H1 (cell line): ENCODE measurements around the gene ATP1A3. TPM values are rescaled to one million over a fixed set of nuclear protein-coding genes. Genes with fewer than 3 reads are reported as not detected.

Source experiments
- CTCF ChIA-PET: fragments of 300-600 bp; sonication (Branson Sonifier 250); formaldehyde crosslinking; loops from one replicate; lab custom pipeline; 2021; ENCODE audit not compliant: partially characterized antibody; lab: Charles Lee
- POLR2A ChIA-PET: fragments of 300-600 bp; sonication (Branson Sonifier 250); formaldehyde crosslinking; loops from one replicate; lab custom pipeline; 2021; ENCODE audit warnings: inconsistent platforms; ENCODE audit not compliant: partially characterized antibody; lab: Charles Lee
- DNase-seq, 2 experiments: peaks; one replicate each; pipeline versions ENCODE4 v3.0.0 to v3.0.0-alpha.2; 2010 to 2022; ENCODE audit warnings: low spot score in 2 of 2, low read depth in 1 of 2, mixed read lengths in 1 of 2
- FAIRE-seq: peaks from 2 replicates; lab custom pipeline; 2011; peaks lifted over from hg19 to GRCh38; lab: Jason Lieb, UNC
- H2AFZ ChIP-seq: 2 replicates; pipeline ENCODE4 v1.8.1; 2012; ENCODE audit warnings: low read length, inconsistent platforms
- H2AK5ac ChIP-seq: 2 replicates; pipeline ENCODE4 v1.6.1; 2013; ENCODE audit warnings: low read depth, low read length
- H2BK120ac ChIP-seq: replicated peaks from 2 replicates; pipeline ENCODE3; 2013; ENCODE audit warnings: low read depth, low read length, inconsistent platforms
- H2BK12ac ChIP-seq: 2 replicates; pipeline ENCODE4 v1.6.1; 2013; ENCODE audit warnings: low read depth, low read length
- H2BK15ac ChIP-seq: 2 replicates; pipeline ENCODE4 v1.6.1; 2013; ENCODE audit warnings: low read length
- H2BK20ac ChIP-seq: 2 replicates; pipeline ENCODE4 v1.6.1; 2013; ENCODE audit warnings: low read length
- H2BK5ac ChIP-seq: 2 replicates; pipeline ENCODE4 v1.6.1; 2013; ENCODE audit warnings: low read depth, low read length
- H3K14ac ChIP-seq: 2 replicates; pipeline ENCODE4 v1.6.1; 2013; ENCODE audit warnings: inconsistent platforms; ENCODE audit not compliant: insufficient read length
- H3K18ac ChIP-seq: 2 replicates; pipeline ENCODE4 v1.6.1; 2013; ENCODE audit warnings: low read length; ENCODE audit errors: extremely low read depth
- H3K23ac ChIP-seq: 2 replicates; pipeline ENCODE4 v1.6.1; 2013; ENCODE audit warnings: inconsistent platforms; ENCODE audit not compliant: insufficient read length
- H3K23me2 ChIP-seq: 2 replicates; pipeline ENCODE4 v1.6.1; 2013; ENCODE audit warnings: low read depth, low read length
- H3K27ac ChIP-seq: 2 replicates; pipeline ENCODE4 v1.6.1; 2011; ENCODE audit warnings: low read depth, low read length, inconsistent platforms
- H3K27me3 ChIP-seq, 4 experiments: replicated peaks in 1 of 4; 1 replicate in 1 of 4; 2 replicates in 3 of 4; pipeline versions ENCODE4 v1.6.1 to v1.8.1; 2011 to 2013; ENCODE audit warnings: low read length in 3 of 4, mild to moderate bottlenecking in 3 of 4, inconsistent platforms in 2 of 4, mixed read lengths in 2 of 4, moderate library complexity in 1 of 4; ENCODE audit not compliant: control insufficient read depth in 3 of 4, insufficient read depth in 3 of 4; ENCODE audit errors: extremely low read depth in 1 of 4
- H3K36me3 ChIP-seq, 4 experiments: 2 replicates each; pipeline versions ENCODE4 v1.6.1 to v1.8.1; 2011 to 2013; ENCODE audit warnings: mild to moderate bottlenecking in 4 of 4, low read length in 3 of 4, moderate library complexity in 2 of 4, control low read depth in 1 of 4, inconsistent platforms in 1 of 4; ENCODE audit not compliant: insufficient read depth in 4 of 4, control insufficient read depth in 2 of 4
- H3K4ac ChIP-seq: replicated peaks from 2 replicates; pipeline ENCODE3; 2013; ENCODE audit warnings: low read length, low read depth, mixed read lengths, inconsistent platforms; ENCODE audit not compliant: insufficient read length
- H3K4me1 ChIP-seq, 4 experiments: replicated peaks in 1 of 4; 1 replicate in 1 of 4; 2 replicates in 3 of 4; pipeline versions ENCODE4 v1.6.1 to v1.8.1; 2011 to 2013; ENCODE audit warnings: low read length in 3 of 4, inconsistent platforms in 2 of 4, mixed read lengths in 1 of 4; ENCODE audit not compliant: insufficient read depth in 4 of 4, control insufficient read depth in 3 of 4
- H3K4me2 ChIP-seq, 2 experiments: 2 replicates each; pipeline versions ENCODE4 v1.6.1 to v1.8.1; 2011 to 2013; ENCODE audit warnings: low read depth in 2 of 2, low read length in 2 of 2, control low read depth in 1 of 2, inconsistent platforms in 1 of 2, mild to moderate bottlenecking in 1 of 2; ENCODE audit not compliant: insufficient read depth in 1 of 2
- H3K4me3 ChIP-seq, 4 experiments: fragments of 200-600, 300-600 bp in 1 of 4; sonication (generic), shearing (Covaris generic), sonication (Bioruptor Twin) in 1 of 4; 2 replicates each; pipeline versions ENCODE4 v1.5.1 to v1.8.1; 2011 to 2016; ENCODE audit warnings: low read length in 4 of 4, low read depth in 3 of 4, control low read depth in 2 of 4, inconsistent platforms in 2 of 4, mild to moderate bottlenecking in 2 of 4, mixed read lengths in 1 of 4, moderate library complexity in 1 of 4; ENCODE audit not compliant: insufficient read depth in 2 of 4; ENCODE audit errors: extremely low read depth in 1 of 4
- H3K56ac ChIP-seq: replicated peaks from 2 replicates; pipeline ENCODE3; 2013; ENCODE audit warnings: low read depth, mild to moderate bottlenecking, mixed read lengths, low read length, inconsistent platforms; ENCODE audit not compliant: insufficient read length
- H3K79me1 ChIP-seq: 2 replicates; pipeline ENCODE4 v1.6.1; 2013; ENCODE audit warnings: low read depth, low read length, control low read depth
- H3K79me2 ChIP-seq, 2 experiments: 2 replicates each; pipeline versions ENCODE4 v1.6.1 to v1.8.1; 2012 to 2013; ENCODE audit warnings: low read length in 2 of 2, mild to moderate bottlenecking in 2 of 2, inconsistent platforms in 1 of 2; ENCODE audit not compliant: insufficient read depth in 2 of 2, control insufficient read depth in 1 of 2
- H3K9ac ChIP-seq, 4 experiments: replicated peaks in 1 of 4; 1 replicate in 1 of 4; 2 replicates in 3 of 4; pipeline versions ENCODE4 v1.6.1 to v1.8.1; 2011 to 2013; ENCODE audit warnings: low read depth in 3 of 4, low read length in 3 of 4, control low read depth in 2 of 4, mild to moderate bottlenecking in 2 of 4, moderate library complexity in 2 of 4, inconsistent platforms in 1 of 4; ENCODE audit errors: extremely low read depth in 1 of 4
- H3K9me3 ChIP-seq, 2 experiments: 2 replicates each; pipeline versions ENCODE4 v1.6.1 to v1.8.1; 2012 to 2013; ENCODE audit warnings: mild to moderate bottlenecking in 2 of 2, moderate library complexity in 2 of 2, control low read depth in 1 of 2, inconsistent platforms in 1 of 2, low read depth in 1 of 2, low read length in 1 of 2, mixed read lengths in 1 of 2; ENCODE audit not compliant: insufficient read depth in 2 of 2
- H4K20me1 ChIP-seq, 2 experiments: replicated peaks in 1 of 2; 2 replicates each; pipeline versions ENCODE3 to v1.8.1; 2011 to 2013; ENCODE audit warnings: inconsistent platforms in 2 of 2, low read length in 2 of 2, mild to moderate bottlenecking in 1 of 2; ENCODE audit not compliant: insufficient read depth in 2 of 2, control insufficient read depth in 1 of 2
- H4K5ac ChIP-seq: 2 replicates; pipeline ENCODE4 v1.6.1; 2013; ENCODE audit warnings: low read length, low read depth, mixed read lengths, inconsistent platforms; ENCODE audit not compliant: insufficient read length
- H4K8ac ChIP-seq: 2 replicates; pipeline ENCODE4 v1.8.0; 2013; ENCODE audit warnings: mild to moderate bottlenecking, moderate library complexity, low read length, inconsistent platforms; ENCODE audit not compliant: insufficient read depth; ENCODE audit errors: extremely low read depth
- H4K91ac ChIP-seq: replicated peaks from 2 replicates; pipeline ENCODE3; 2013; ENCODE audit warnings: low read length, mixed read lengths, inconsistent platforms; ENCODE audit not compliant: insufficient read length
- ASH2L ChIP-seq: fragments of 200-600, 300-600 bp; sonication (generic); IDR thresholded peaks from one replicate; pipeline ENCODE4 v1.7.1; 2017; ENCODE audit warnings: low read length
- BACH1 ChIP-seq: IDR thresholded peaks from 2 replicates; pipeline ENCODE4 v1.6.1; 2012; ENCODE audit warnings: low read length, improper control_type of control experiment
- JUND ChIP-seq: IDR thresholded peaks from 2 replicates; pipeline ENCODE4 v1.6.1; 2011; ENCODE audit warnings: mild to moderate bottlenecking, improper control_type of control experiment, low read length
- KDM5A ChIP-seq: fragments of 200-600 bp; IDR thresholded peaks from 2 replicates; pipeline ENCODE4 v1.7.1; 2012; ENCODE audit warnings: mild to moderate bottlenecking, low read length, inconsistent platforms, mixed read lengths
- NANOG ChIP-seq: IDR thresholded peaks from 2 replicates; pipeline ENCODE4 v1.6.1; 2011; ENCODE audit warnings: low read length, low read depth, mild to moderate bottlenecking, inconsistent platforms; ENCODE audit not compliant: insufficient read depth, poor library complexity, severe bottlenecking
- RNF2 ChIP-seq: fragments of 200-900, 300-1000 bp; sonication (generic); IDR thresholded peaks from 2 replicates; pipeline ENCODE4 v1.7.1; 2016; ENCODE audit warnings: borderline replicate concordance, low read depth, mild to moderate bottlenecking, antibody characterized with exemption, low read length; ENCODE audit not compliant: poor library complexity, severe bottlenecking; ENCODE audit errors: missing control alignments
- SIX5 ChIP-seq: IDR thresholded peaks from 2 replicates; pipeline ENCODE4 v1.6.1; 2011; ENCODE audit warnings: mild to moderate bottlenecking, low read depth, low read length
- TAF1 ChIP-seq: IDR thresholded peaks from 2 replicates; pipeline ENCODE4 v1.6.1; 2011; ENCODE audit warnings: mild to moderate bottlenecking, low read depth, low read length
- WGBS, 2 experiments: shearing (Covaris generic) in 1 of 2; methylation state at CpG; one replicate each; pipeline versions ENCODE4 v1.1.6 to v1.1.7; 2013 to 2015; ENCODE audit warnings: low lambda C conversion rate in 2 of 2, mixed read lengths in 2 of 2, inconsistent platforms in 1 of 2, low coverage in 1 of 2, missing lambda C conversion rate in 1 of 2; ENCODE audit not compliant: insufficient replicate concordance in 2 of 2, insufficient coverage in 1 of 2, insufficient read length in 1 of 2; ENCODE audit errors: extremely low coverage in 1 of 2, missing lambda C conversion rate in 1 of 2; 5-methylcytosine and 5-hydroxymethylcytosine counted together
- long read RNA-seq, 2 experiments: library from RNA in 1 of 2; library from capped mRNA in 1 of 2; stranded (forward); transcript quantifications; one replicate each; pipeline ENCODE4 v2.0.0, GENCODE V29; 2021; ENCODE audit warnings: inconsistent platforms in 1 of 2
- polyA minus RNA-seq, 3 experiments: library from RNA; depleted of rRNA, polyadenylated mRNA; stranded (reverse); fragments of >200 nt; gene quantifications; 1 replicate in 2 of 3; 2 replicates in 1 of 3; pipeline ENCODE4 v1.2.3, GENCODE V29; 2011
- polyA plus RNA-seq, 7 experiments: library from polyadenylated mRNA; depleted of rRNA in 3 of 7; stranded (reverse) in 5 of 7; unstranded in 2 of 7; fragments of >200 nt in 5 of 7; fragments of 200-250 nt in 2 of 7; gene quantifications; 1 replicate in 5 of 7; 2 replicates in 1 of 7; 4 replicates in 1 of 7; pipeline versions ENCODE4 v1.2.1 to v1.2.3, GENCODE V29; 2011 to 2013; ENCODE audit warnings: missing spikeins in 2 of 7, mixed read lengths in 2 of 7
- total RNA-seq: library from RNA; stranded (reverse); fragmentation: NEBNext Ultra II Directional; extraction: Animal tissue kit (Norgen Biotek cat#: 25700); gene quantifications from 2 replicates; pipeline ENCODE4 v1.2.1, GENCODE V29; 2021

Gene ATP1A3
- 35.8 and 41.2 TPM in 2 replicates for total RNA-seq
- 11.1 and 19.2 TPM in 2 replicates for polyA plus RNA-seq (2011; rRNA removed)
- polyA plus RNA-seq (2011; cell fraction: cytosol; rRNA removed) = 5.9 TPM
- polyA plus RNA-seq (2011; cell fraction: nucleus; rRNA removed) = 20.8 TPM
- polyA plus RNA-seq (2012, experiment 1 of 2) = 30.8 to 45.2 TPM (median 38.2 TPM) in 4 replicates
- 33.0 TPM for polyA plus RNA-seq (2012, experiment 2 of 2)
- 44.9 TPM for polyA plus RNA-seq (2013, experiment 1 of 2)
- polyA plus RNA-seq (2013, experiment 2 of 2) = 43.1 TPM
- polyA minus RNA-seq (2011; rRNA and poly(A)+ RNA removed) = 24.6 and 27.9 TPM in 2 replicates
- 20.7 TPM for polyA minus RNA-seq (2011; cell fraction: cytosol; rRNA and poly(A)+ RNA removed)
- polyA minus RNA-seq (2011; cell fraction: nucleus; rRNA and poly(A)+ RNA removed) = 10.7 TPM
- long read RNA-seq, experiment 1, partial matches to known transcripts = 18 of 23 reads
- long read RNA-seq, experiment 1, other reads (novel, unspliced or antisense) = 3 of 23 reads
- long read RNA-seq, experiment 2, partial matches to known transcripts = 4 of 6 reads
- long read RNA-seq, experiment 2, other reads (novel, unspliced or antisense) = 0 of 6 reads

DNA sequence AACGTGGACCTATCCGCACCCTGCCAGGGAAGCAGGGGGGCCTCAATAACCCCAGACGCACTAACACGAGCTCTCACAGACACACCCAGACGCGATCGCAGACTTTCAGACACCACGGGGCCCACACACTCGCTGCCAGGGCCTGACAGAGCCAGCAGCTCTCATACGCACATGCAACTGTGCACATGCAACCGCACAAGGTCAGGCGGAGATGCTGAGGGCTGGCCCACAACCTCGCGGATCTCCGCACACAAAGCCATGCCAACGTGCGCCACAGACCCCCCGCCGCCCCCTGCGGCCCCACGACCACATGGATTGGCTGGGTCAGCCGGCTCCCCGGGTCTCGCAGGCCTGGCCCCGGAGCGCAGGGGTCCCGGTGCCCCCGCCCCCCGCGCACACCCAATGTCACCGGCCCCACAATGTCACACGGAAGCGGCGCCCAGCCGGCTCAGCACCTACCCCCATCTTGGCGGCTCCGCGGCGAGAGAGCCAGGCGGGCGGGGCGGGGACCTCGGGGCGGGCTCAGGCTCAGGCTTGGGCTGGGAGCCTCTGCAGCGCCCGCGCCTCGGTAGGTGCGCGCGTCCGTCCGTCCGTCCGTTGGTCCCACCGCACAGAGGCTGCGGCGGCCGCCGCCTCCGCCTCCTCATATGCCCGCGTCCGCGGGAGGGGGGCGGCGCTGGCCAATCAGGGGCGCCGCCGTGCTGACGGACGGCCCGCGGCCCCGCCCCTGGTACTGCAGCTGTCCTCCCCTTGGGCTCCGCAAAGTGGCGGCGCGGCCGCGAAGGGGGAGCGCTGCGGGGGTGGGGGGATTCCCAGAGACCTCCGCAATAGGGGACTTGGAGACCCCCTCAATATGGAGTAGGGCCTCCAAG is at the start of gene ATP1A3:
Gene ATP1A3, minus strand, starts transcription at position 619 of the 872 bp plus-strand sequence. Its CDS starts 154 bp downstream, at position 465.
- H2BK120ac ChIP-seq = no peak within 1 kb of the TSS
- no peak within 1 kb of the TSS for H4K8ac ChIP-seq
- peak within 1 kb of the TSS; percentile 88 to 99 for H3K4me2 ChIP-seq
- peak within 1 kb of the TSS; percentile 63; the same call in 1 of the 2 replicates for H3K18ac ChIP-seq
- H3K79me1 ChIP-seq = no peaks in the 10 kb centered on the region
- peak within 1 kb of the TSS; percentile 53; the same call in 1 of the 2 replicates for H2BK15ac ChIP-seq
- H3K79me2 ChIP-seq = no peaks in the 10 kb centered on the region
- no peaks in the 10 kb centered on the region for H3K36me3 ChIP-seq
- no peak within 1 kb of the TSS for H2BK20ac ChIP-seq
- no peak within 1 kb of the TSS for H3K4ac ChIP-seq
- H3K9me3 ChIP-seq = no peaks in the 10 kb centered on the region
- 0 out of 2 replicates have a peak within 1 kb of the TSS, but pooled peaks have one; percentile 87 for H2AK5ac ChIP-seq
- H2AFZ ChIP-seq = no peak within 1 kb of the TSS; the same call in 1 of the 2 replicates
- peaks cover 0 to 17% (median 10%) of the 10 kb centered on the region in 4 experiments; a peak in 6 of 7 replicates for H3K4me1 ChIP-seq
- peak within 1 kb of the TSS; percentile 64 for H4K91ac ChIP-seq
- H3K27ac ChIP-seq = no peak within 1 kb of the TSS
- ChIA-PET POLR2A (interaction anchor here (0.8 to 1.5 kb wide), 2 partner anchors 13 to 35 kb away, joined by 3 to 4 read pairs; no protein-coding TSS in a partner anchor), CTCF (interaction anchor here (0.7 to 1.1 kb wide), 2 partner anchors 37 to 103 kb away, joined by 4 to 5 read pairs; no protein-coding TSS in a partner anchor)
- peaks cover 18% of the 10 kb centered on the region; the same call in 1 of the 2 replicates for H3K23me2 ChIP-seq
- H3K23ac ChIP-seq = no peak within 1 kb of the TSS
- peak within 1 kb of the TSS; percentile 55 to 85 (median 60) for H3K4me3 ChIP-seq
- H3K27me3 ChIP-seq = peaks cover 10 to 51% (median 45%) of the 10 kb centered on the region in 4 experiments
- peaks cover 6 to 21% of the 10 kb centered on the region in 2 experiments for H4K20me1 ChIP-seq
- 8% methylated on average over 23 of the region's 84 CpGs; no CpG with 5 or more reads in 1 of the 2 experiments for WGBS, 2 experiments
- H3K9ac ChIP-seq = peak within 1 kb of the TSS in 1 of 4 experiments; percentile 44; a peak in 1 of 7 replicates
- no peak within 1 kb of the TSS for H3K14ac ChIP-seq
- peak within 1 kb of the TSS; percentile 88; the same call in 1 of the 2 replicates for H2BK12ac ChIP-seq
- no peak within 1 kb of the TSS for H4K5ac ChIP-seq
- peak within 1 kb of the TSS; percentile 78; the same call in 1 of the 2 replicates for H2BK5ac ChIP-seq
- peak in 1 of 2 experiments; percentile 88 for DNase-seq
- H3K56ac ChIP-seq = no peak within 1 kb of the TSS
- no peak for FAIRE-seq
- TF ChIP-seq BACH1 (no peak), JUND (0 out of 2 replicates have a peak, but pooled peaks have one; percentile 3), ASH2L (peak; percentile 54), KDM5A (no peak), NANOG (no peak), RNF2 (no peak), SIX5 (no peak), TAF1 (peak; percentile 24; the same call in 1 of the 2 replicates)
